MM.1S (cell line): Measurements from ENCODE around the gene FBXL17.

ENCODE experiments used
- DNase-seq: peaks from one replicate; pipeline ENCODE4 v3.0.0-alpha.2; 2015
- H2AFZ ChIP-seq: fragments of 300-600 bp; sonication (generic); 2 replicates; pipeline ENCODE4 v1.6.0; 2016; ENCODE audit warnings: antibody characterized with exemption, low read length
- H3F3A ChIP-seq: fragments of 300-600 bp; sonication (generic); 2 replicates; pipeline ENCODE4 v1.6.1; 2016; ENCODE audit warnings: mild to moderate bottlenecking, antibody characterized with exemption, low read length, moderate library complexity, mixed read lengths; ENCODE audit not compliant: insufficient read depth
- H3K27ac ChIP-seq: fragments of 300-600 bp; sonication (generic); 2 replicates; pipeline ENCODE4 v1.5.1; 2016; ENCODE audit warnings: mild to moderate bottlenecking, low read length
- H3K27me3 ChIP-seq: fragments of 300-600 bp; sonication (generic); replicated peaks from 2 replicates; pipeline ENCODE4 v1.6.0; 2016; ENCODE audit warnings: low read length; ENCODE audit not compliant: insufficient read depth
- H3K36me3 ChIP-seq: fragments of 300-600 bp; sonication (generic); replicated peaks from 2 replicates; pipeline ENCODE4 v1.6.1; 2016; ENCODE audit warnings: mild to moderate bottlenecking, low read length, mixed read lengths; ENCODE audit not compliant: insufficient read depth
- H3K4me1 ChIP-seq: fragments of 300-600 bp; sonication (generic); 2 replicates; pipeline ENCODE4 v1.6.1; 2016; ENCODE audit warnings: low read length, mixed read lengths
- H3K4me2 ChIP-seq: fragments of 300-600 bp; sonication (generic); 2 replicates; pipeline ENCODE4 v1.6.0; 2016; ENCODE audit warnings: low read depth, low read length
- H3K4me3 ChIP-seq: fragments of 300-600 bp; sonication (generic); 2 replicates; pipeline ENCODE4 v1.5.1; 2016; ENCODE audit warnings: low read length, mixed read lengths
- H3K79me2 ChIP-seq: fragments of 300-600 bp; sonication (generic); 2 replicates; pipeline ENCODE4 v1.6.1; 2016; ENCODE audit warnings: mixed run types, low read length, mixed read lengths
- H3K9ac ChIP-seq: fragments of 300-600 bp; sonication (generic); 2 replicates; pipeline ENCODE4 v1.6.1; 2016; ENCODE audit warnings: low read length, mixed read lengths
- H3K9me2 ChIP-seq: fragments of 300-600 bp; sonication (generic); replicated peaks from 2 replicates; pipeline ENCODE4 v1.6.1; 2016; ENCODE audit warnings: mild to moderate bottlenecking, low read length, mixed read lengths; ENCODE audit not compliant: insufficient read depth
- H3K9me3 ChIP-seq: fragments of 300-600 bp; sonication (generic); replicated peaks from 2 replicates; pipeline ENCODE4 v1.6.1; 2016; ENCODE audit warnings: mild to moderate bottlenecking, low read length, mixed read lengths; ENCODE audit not compliant: insufficient read depth
- H4K20me1 ChIP-seq: fragments of 300-600 bp; sonication (generic); 2 replicates; pipeline ENCODE4 v1.6.1; 2016; ENCODE audit warnings: mild to moderate bottlenecking, low read length, moderate library complexity, mixed read lengths; ENCODE audit not compliant: insufficient read depth
- EZH2 ChIP-seq: fragments of 300-600 bp; sonication (generic); optimal IDR thresholded peaks from 2 replicates; pipeline ENCODE3; 2017; ENCODE audit warnings: low read depth, mild to moderate bottlenecking, antibody characterized with exemption, low read length, mixed read lengths
- EZH2phosphoT487 ChIP-seq: fragments of 300-600 bp; sonication (generic); IDR thresholded peaks from 2 replicates; pipeline ENCODE4 v1.6.1; 2018; ENCODE audit warnings: antibody characterized with exemption, low read length
- TF ChIP-seq, protein P1 (sequence below): fragments of 300-600 bp; sonication (generic); IDR thresholded peaks from 2 replicates; pipeline ENCODE4 v1.5.1; 2016; ENCODE audit warnings: antibody characterized with exemption, low read length, mixed read lengths

FBXL17 gene

GRCh38 chr5:108148715-108149139 lies 233.2 kb downstream of the FBXL17 start:
- H3K27ac ChIP-seq: no peak overlapping the region
- H3K79me2 ChIP-seq: no peaks in the 10 kb centered on the region
- no peaks in the 10 kb centered on the region for H3K9me3 ChIP-seq
- H3K27me3 ChIP-seq: no peaks in the 10 kb centered on the region
- H3F3A ChIP-seq: no peaks in the 10 kb centered on the region
- H3K36me3 ChIP-seq: no peaks in the 10 kb centered on the region
- no peak overlapping the region for H2AFZ ChIP-seq
- H3K4me3 ChIP-seq: no peak overlapping the region
- no peaks in the 10 kb centered on the region for H4K20me1 ChIP-seq
- H3K9me2 ChIP-seq: no peaks in the 10 kb centered on the region
- TF ChIP-seq, protein P1, sequence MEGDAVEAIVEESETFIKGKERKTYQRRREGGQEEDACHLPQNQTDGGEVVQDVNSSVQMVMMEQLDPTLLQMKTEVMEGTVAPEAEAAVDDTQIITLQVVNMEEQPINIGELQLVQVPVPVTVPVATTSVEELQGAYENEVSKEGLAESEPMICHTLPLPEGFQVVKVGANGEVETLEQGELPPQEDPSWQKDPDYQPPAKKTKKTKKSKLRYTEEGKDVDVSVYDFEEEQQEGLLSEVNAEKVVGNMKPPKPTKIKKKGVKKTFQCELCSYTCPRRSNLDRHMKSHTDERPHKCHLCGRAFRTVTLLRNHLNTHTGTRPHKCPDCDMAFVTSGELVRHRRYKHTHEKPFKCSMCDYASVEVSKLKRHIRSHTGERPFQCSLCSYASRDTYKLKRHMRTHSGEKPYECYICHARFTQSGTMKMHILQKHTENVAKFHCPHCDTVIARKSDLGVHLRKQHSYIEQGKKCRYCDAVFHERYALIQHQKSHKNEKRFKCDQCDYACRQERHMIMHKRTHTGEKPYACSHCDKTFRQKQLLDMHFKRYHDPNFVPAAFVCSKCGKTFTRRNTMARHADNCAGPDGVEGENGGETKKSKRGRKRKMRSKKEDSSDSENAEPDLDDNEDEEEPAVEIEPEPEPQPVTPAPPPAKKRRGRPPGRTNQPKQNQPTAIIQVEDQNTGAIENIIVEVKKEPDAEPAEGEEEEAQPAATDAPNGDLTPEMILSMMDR: peak; percentile 51
- TF ChIP-seq EZH2phosphoT487: no peak
- no peak for DNase-seq
- no peaks in the 10 kb centered on the region for H3K4me1 ChIP-seq
- no peak overlapping the region for H3K9ac ChIP-seq
- H3K4me2 ChIP-seq: no peak overlapping the region

- Histone ChIP-seq H3K9ac (no peak overlapping the region), H3K36me3 (no peaks in the 10 kb centered on the region), H3F3A (no peaks in the 10 kb centered on the region), H3K4me1 (no peaks in the 10 kb centered on the region), H3K79me2 (no peaks in the 10 kb centered on the region), H3K4me2 (no peak overlapping the region), H3K9me2 (no peaks in the 10 kb centered on the region), H4K20me1 (no peaks in the 10 kb centered on the region), H3K27ac (no peak overlapping the region), H2AFZ (no peak overlapping the region), H3K27me3 (no peaks in the 10 kb centered on the region), H3K9me3 (no peaks in the 10 kb centered on the region), H3K4me3 (no peak overlapping the region)
- TF ChIP-seq, protein P1: no peak
- TF ChIP-seq EZH2phosphoT487: no peak
- no peak for TF ChIP-seq EZH2
- no peak for DNase-seq
These were observed 235.7 kb downstream of the FBXL17 start for GRCh38 chr5:108146222-108146621.

DNA sequence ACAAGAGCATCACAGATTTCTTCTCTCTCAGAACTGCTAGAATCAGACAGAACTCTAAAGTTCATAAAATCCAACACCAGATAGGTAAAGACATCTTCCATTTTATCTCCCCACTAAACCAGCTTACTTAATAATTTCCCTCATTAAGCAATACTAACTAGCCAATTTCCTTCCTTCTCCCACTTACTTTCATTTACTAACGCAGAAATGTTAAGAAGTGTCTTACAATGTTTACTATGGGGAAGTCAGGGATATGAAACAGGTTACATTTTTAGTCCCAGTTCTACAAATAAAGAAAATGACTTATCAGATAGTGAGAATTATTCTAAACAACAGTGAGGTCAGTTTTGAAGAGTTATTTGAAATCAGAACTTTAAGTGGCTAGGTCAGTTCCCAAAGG lies 236.5 kb downstream of the FBXL17 start:
- no peak overlapping the region for H3K4me3 ChIP-seq
- H3K9me2 ChIP-seq: no peaks in the 10 kb centered on the region
- no peak for DNase-seq
- no peaks in the 10 kb centered on the region for H3K27me3 ChIP-seq
- H3K27ac ChIP-seq: no peak overlapping the region
- TF ChIP-seq EZH2phosphoT487 (no peak), EZH2 (no peak)
- TF ChIP-seq, protein P1: no peak
- H3K9ac ChIP-seq: no peak overlapping the region
- H3K4me2 ChIP-seq: no peak overlapping the region
- no peaks in the 10 kb centered on the region for H3K79me2 ChIP-seq
- no peaks in the 10 kb centered on the region for H3K9me3 ChIP-seq
- H2AFZ ChIP-seq: no peak overlapping the region
- H3K4me1 ChIP-seq: peaks cover under 1% of the 10 kb centered on the region; the same call in 1 of the 2 replicates
- H3K36me3 ChIP-seq: no peaks in the 10 kb centered on the region
- no peaks in the 10 kb centered on the region for H4K20me1 ChIP-seq
- H3F3A ChIP-seq: no peaks in the 10 kb centered on the region
